ENCODE data around the gene BCAP29. TPM values are rescaled to one million over a fixed set of nuclear protein-coding genes. Genes with fewer than 3 reads are reported as not detected.

The BCAP29 gene
- total RNA-seq, 1 donor from 2014 or later, result 54.9 TPM

DNA sequence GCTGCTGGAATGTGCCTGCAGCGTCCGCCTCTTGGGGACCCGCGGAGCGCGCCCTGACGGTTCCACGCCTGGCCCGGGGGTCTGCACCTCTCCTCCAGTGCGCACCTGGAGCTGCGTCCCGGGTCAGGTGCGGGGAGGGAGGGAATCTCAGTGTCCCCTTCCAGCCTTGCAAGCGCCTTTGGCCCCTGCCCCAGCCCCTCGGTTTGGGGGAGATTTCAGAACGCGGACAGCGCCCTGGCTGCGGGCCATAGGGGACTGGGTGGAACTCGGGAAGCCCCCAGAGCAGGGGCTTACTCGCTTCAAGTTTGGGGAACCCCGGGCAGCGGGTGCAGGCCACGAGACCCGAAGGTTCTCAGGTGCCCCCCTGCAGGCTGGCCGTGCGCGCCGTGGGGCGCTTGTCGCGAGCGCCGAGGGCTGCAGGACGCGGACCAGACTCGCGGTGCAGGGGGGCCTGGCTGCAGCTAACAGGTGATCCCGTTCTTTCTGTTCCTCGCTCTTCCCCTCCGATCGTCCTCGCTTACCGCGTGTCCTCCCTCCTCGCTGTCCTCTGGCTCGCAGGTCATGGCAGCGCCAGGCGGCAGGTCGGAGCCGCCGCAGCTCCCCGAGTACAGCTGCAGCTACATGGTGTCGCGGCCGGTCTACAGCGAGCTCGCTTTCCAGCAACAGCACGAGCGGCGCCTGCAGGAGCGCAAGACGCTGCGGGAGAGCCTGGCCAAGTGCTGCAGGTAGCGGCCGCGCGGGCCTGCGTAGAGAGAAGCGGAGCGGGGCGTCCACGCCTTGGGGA is 81.2 kb downstream of the BCAP29 start:
- peaks cover 18% of the 10 kb centered on the region for H3K4me1 ChIP-seq (ENCODE audit: insufficient read depth, low read length)
- FAIRE-seq (no peak), DNase-seq (ENCODE audit: low read depth) (peak; percentile 49)
- H3K79me2 ChIP-seq (ENCODE audit: insufficient read depth, low read length), result no peaks in the 10 kb centered on the region
- no peaks in the 10 kb centered on the region for H4K20me1 ChIP-seq (ENCODE audit: insufficient read depth, low read length)
- TF ChIP-seq, protein P1, sequence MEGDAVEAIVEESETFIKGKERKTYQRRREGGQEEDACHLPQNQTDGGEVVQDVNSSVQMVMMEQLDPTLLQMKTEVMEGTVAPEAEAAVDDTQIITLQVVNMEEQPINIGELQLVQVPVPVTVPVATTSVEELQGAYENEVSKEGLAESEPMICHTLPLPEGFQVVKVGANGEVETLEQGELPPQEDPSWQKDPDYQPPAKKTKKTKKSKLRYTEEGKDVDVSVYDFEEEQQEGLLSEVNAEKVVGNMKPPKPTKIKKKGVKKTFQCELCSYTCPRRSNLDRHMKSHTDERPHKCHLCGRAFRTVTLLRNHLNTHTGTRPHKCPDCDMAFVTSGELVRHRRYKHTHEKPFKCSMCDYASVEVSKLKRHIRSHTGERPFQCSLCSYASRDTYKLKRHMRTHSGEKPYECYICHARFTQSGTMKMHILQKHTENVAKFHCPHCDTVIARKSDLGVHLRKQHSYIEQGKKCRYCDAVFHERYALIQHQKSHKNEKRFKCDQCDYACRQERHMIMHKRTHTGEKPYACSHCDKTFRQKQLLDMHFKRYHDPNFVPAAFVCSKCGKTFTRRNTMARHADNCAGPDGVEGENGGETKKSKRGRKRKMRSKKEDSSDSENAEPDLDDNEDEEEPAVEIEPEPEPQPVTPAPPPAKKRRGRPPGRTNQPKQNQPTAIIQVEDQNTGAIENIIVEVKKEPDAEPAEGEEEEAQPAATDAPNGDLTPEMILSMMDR (IDR thresholded peaks at IDR 0.05; ENCODE audit: insufficient read depth, low read depth, low read length), result no peak
- peak; percentile 82 for TF ChIP-seq EZH2 (IDR thresholded peaks at IDR 0.05; ENCODE audit: insufficient read depth, low read length)
- H3K36me3 ChIP-seq (ENCODE audit: insufficient read depth, low read length), result no peaks in the 10 kb centered on the region
- peaks cover 8% of the 10 kb centered on the region for H3K4me1 Mint-ChIP-seq (ENCODE audit: low read depth, unreplicated experiment)
- H3K27me3 ChIP-seq (ENCODE audit: insufficient read depth, low read length), result peaks cover 23% of the 10 kb centered on the region
- H3K4me2 ChIP-seq (ENCODE audit: low read length), result peak overlapping the region; percentile 99
- peak overlapping the region; percentile 82 for H3K4me3 Mint-ChIP-seq (ENCODE audit: unreplicated experiment)
- peaks cover 39% of the 10 kb centered on the region for H3K27me3 Mint-ChIP-seq (ENCODE audit: low read depth, unreplicated experiment)
- H3K36me3 Mint-ChIP-seq (ENCODE audit: low read depth, unreplicated experiment), result peaks cover 2% of the 10 kb centered on the region
- peak overlapping the region; percentile 68 for H3K4me3 ChIP-seq (ENCODE audit: insufficient read depth, low read depth, low read length)
- H3K27ac ChIP-seq (ENCODE audit: low read depth, low read length), result no peak overlapping the region
- peak overlapping the region; percentile 84 for H2AFZ ChIP-seq (ENCODE audit: low read depth, low read length)
- no peaks in the 10 kb centered on the region for H3K9me3 Mint-ChIP-seq (ENCODE audit: unreplicated experiment)
- no peak overlapping the region for H3K9ac ChIP-seq (ENCODE audit: low read length)
- H3K9me3 ChIP-seq (ENCODE audit: insufficient read depth, low read depth, low read length), result no peaks in the 10 kb centered on the region
- peak overlapping the region; percentile 26 for H3K27ac Mint-ChIP-seq (ENCODE audit: unreplicated experiment)

DNA sequence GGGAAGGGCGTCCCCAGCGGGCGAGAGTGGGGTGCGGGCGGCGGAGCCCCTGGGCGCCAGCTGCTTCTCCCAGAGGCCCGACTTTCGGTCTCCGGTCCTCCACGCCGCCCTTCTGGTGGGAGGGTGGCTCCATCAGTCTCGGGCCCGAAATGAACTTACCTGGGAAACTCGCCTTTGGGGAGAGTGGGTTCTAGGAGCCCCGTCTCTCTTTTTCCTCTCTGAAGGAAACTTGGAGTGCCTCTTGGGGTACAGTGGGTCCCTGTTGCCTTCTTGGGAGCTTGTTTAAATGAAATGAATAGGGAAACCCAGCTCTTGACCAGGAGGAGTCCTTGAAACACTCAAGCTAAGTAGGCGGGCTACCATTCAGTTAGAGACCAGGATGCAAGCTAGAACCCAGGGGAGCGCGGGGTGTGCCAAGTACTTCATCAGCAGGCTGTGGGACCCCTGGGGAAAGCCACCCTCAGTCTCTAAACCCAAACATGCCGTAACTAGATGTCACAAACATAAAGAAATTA is 81.9 kb downstream of the BCAP29 start:
- Histone ChIP-seq H3K27me3 (ENCODE audit: insufficient read depth, low read length) (peaks cover 23% of the 10 kb centered on the region), H2AFZ (ENCODE audit: low read depth, low read length) (peak overlapping the region; percentile 84), H4K20me1 (ENCODE audit: insufficient read depth, low read length) (no peaks in the 10 kb centered on the region), H3K27ac (ENCODE audit: low read depth, low read length) (no peak overlapping the region), H3K4me2 (ENCODE audit: low read length) (peak overlapping the region; percentile 99), H3K79me2 (ENCODE audit: insufficient read depth, low read length) (no peaks in the 10 kb centered on the region), H3K4me3 (ENCODE audit: insufficient read depth, low read depth, low read length) (peak overlapping the region; percentile 68), H3K9me3 (ENCODE audit: insufficient read depth, low read depth, low read length) (no peaks in the 10 kb centered on the region), H3K4me1 (ENCODE audit: insufficient read depth, low read length) (peaks cover 18% of the 10 kb centered on the region), H3K36me3 (ENCODE audit: insufficient read depth, low read length) (no peaks in the 10 kb centered on the region), H3K9ac (ENCODE audit: low read length) (no peak overlapping the region)
- Mint-ChIP-seq H3K9me3 (ENCODE audit: unreplicated experiment) (no peaks in the 10 kb centered on the region), H3K27ac (ENCODE audit: unreplicated experiment) (no peak overlapping the region), H3K36me3 (ENCODE audit: low read depth, unreplicated experiment) (peaks cover 2% of the 10 kb centered on the region), H3K4me3 (ENCODE audit: unreplicated experiment) (peak overlapping the region; percentile 82), H3K4me1 (ENCODE audit: low read depth, unreplicated experiment) (peaks cover 8% of the 10 kb centered on the region), H3K27me3 (ENCODE audit: low read depth, unreplicated experiment) (peaks cover 39% of the 10 kb centered on the region)
- DNase-seq (ENCODE audit: low read depth) (no peak), FAIRE-seq (no peak)
- TF ChIP-seq, protein P1 (IDR thresholded peaks at IDR 0.05; ENCODE audit: insufficient read depth, low read depth, low read length), result no peak
- TF ChIP-seq EZH2 (IDR thresholded peaks at IDR 0.05; ENCODE audit: insufficient read depth, low read length), result peak; percentile 75

DNA sequence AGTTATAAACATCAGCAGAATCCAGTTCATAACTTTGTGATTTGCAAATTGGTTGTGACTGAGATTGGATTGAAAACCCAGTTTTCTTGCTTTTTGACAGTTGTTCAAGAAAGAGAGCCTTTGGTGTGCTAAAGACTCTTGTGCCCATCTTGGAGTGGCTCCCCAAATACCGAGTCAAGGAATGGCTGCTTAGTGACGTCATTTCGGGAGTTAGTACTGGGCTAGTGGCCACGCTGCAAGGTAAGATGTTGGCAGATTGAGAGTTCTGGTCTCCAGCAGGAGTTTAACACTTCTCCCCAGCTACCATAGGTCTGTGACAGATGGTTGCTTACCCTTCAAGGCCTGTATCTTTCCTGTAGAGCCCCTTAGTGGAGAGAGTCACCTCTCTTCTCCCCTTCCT is 83.2 kb downstream of the BCAP29 start:
- H3K36me3 Mint-ChIP-seq (ENCODE audit: low read depth, unreplicated experiment), result no peaks in the 10 kb centered on the region
- Histone ChIP-seq H3K9ac (ENCODE audit: low read length) (no peak overlapping the region), H3K4me3 (ENCODE audit: insufficient read depth, low read depth, low read length) (no peak overlapping the region), H3K9me3 (ENCODE audit: insufficient read depth, low read depth, low read length) (no peaks in the 10 kb centered on the region), H2AFZ (ENCODE audit: low read depth, low read length) (no peak overlapping the region), H3K36me3 (ENCODE audit: insufficient read depth, low read length) (no peaks in the 10 kb centered on the region), H3K27ac (ENCODE audit: low read depth, low read length) (no peak overlapping the region), H3K27me3 (ENCODE audit: insufficient read depth, low read length) (peaks cover 23% of the 10 kb centered on the region), H4K20me1 (ENCODE audit: insufficient read depth, low read length) (no peaks in the 10 kb centered on the region), H3K4me2 (ENCODE audit: low read length) (no peak overlapping the region), H3K4me1 (ENCODE audit: insufficient read depth, low read length) (peaks cover 18% of the 10 kb centered on the region), H3K79me2 (ENCODE audit: insufficient read depth, low read length) (no peaks in the 10 kb centered on the region)
- H3K4me1 Mint-ChIP-seq (ENCODE audit: low read depth, unreplicated experiment), result peaks cover 8% of the 10 kb centered on the region
- no peaks in the 10 kb centered on the region for H3K9me3 Mint-ChIP-seq (ENCODE audit: unreplicated experiment)
- peaks cover 36% of the 10 kb centered on the region for H3K27me3 Mint-ChIP-seq (ENCODE audit: low read depth, unreplicated experiment)
- FAIRE-seq (no peak), DNase-seq (ENCODE audit: low read depth) (no peak)
- TF ChIP-seq, protein P1 (IDR thresholded peaks at IDR 0.05; ENCODE audit: insufficient read depth, low read depth, low read length), result no peak
- no peak for TF ChIP-seq EZH2 (IDR thresholded peaks at IDR 0.05; ENCODE audit: insufficient read depth, low read length)
- H3K4me3 Mint-ChIP-seq (ENCODE audit: unreplicated experiment), result no peak overlapping the region
- H3K27ac Mint-ChIP-seq (ENCODE audit: unreplicated experiment), result no peak overlapping the region

Measured in astrocyte (in vitro differentiated cells and primary cell).